HepG2 (cell line): Measurements from ENCODE around the gene EXOSC6. TPM values are rescaled to one million over a fixed set of nuclear protein-coding genes. Genes with fewer than 3 reads are reported as not detected.

Source experiments
- DRAP1 ChIP-seq: IDR thresholded peaks from 2 replicates; pipeline ENCODE4 v1.6.1; 2016; ENCODE audit warnings: missing genetic modification reagents, missing compliant biosample characterization
- ETV5 ChIP-seq: IDR thresholded peaks from 2 replicates; pipeline ENCODE4 v1.6.1; 2018; ENCODE audit warnings: missing biosample characterization, missing genetic modification reagents, inconsistent platforms, borderline replicate concordance
- FIP1L1 ChIP-seq: fragments of 200-400 bp; formaldehyde crosslinking; IDR thresholded peaks from 2 replicates; pipeline ENCODE4 v1.6.1; 2018; ENCODE audit warnings: low read depth, mild to moderate bottlenecking, low read length, moderate library complexity, borderline replicate concordance; ENCODE audit not compliant: insufficient read depth
- HMG20A ChIP-seq: IDR thresholded peaks from 2 replicates; pipeline ENCODE4 v1.6.1; 2016; ENCODE audit warnings: borderline replicate concordance
- KMT2B ChIP-seq: IDR thresholded peaks from 2 replicates; pipeline ENCODE4 v1.6.1; 2016; ENCODE audit warnings: missing genetic modification reagents, missing compliant biosample characterization
- PHF20 ChIP-seq: sonication (generic); formaldehyde crosslinking; IDR thresholded peaks from 2 replicates; pipeline ENCODE4 v1.5.0; 2020; ENCODE audit warnings: mild to moderate bottlenecking, missing genetic modification reagents
- RBFOX2 ChIP-seq: fragments of 200-400 bp; formaldehyde crosslinking; IDR thresholded peaks from 2 replicates; pipeline ENCODE4 v1.6.1; 2017; ENCODE audit warnings: low read depth, mild to moderate bottlenecking, low read length
- RBM22 ChIP-seq: fragments of 200-400 bp; formaldehyde crosslinking; optimal IDR thresholded peaks from 2 replicates; pipeline ENCODE3; 2017; ENCODE audit warnings: mild to moderate bottlenecking, low read length, moderate library complexity
- RFX5 ChIP-seq: IDR thresholded peaks from 2 replicates; pipeline ENCODE4 v1.6.1; 2011; ENCODE audit warnings: low read depth, low read length, improper control_type of control experiment
- RORA ChIP-seq: sonication (generic); formaldehyde crosslinking; IDR thresholded peaks from 2 replicates; pipeline ENCODE4 v1.5.0; 2020; ENCODE audit warnings: mild to moderate bottlenecking, missing genetic modification reagents, moderate library complexity
- ZBTB7A ChIP-seq: sonication (generic); formaldehyde crosslinking; IDR thresholded peaks from 2 replicates; pipeline ENCODE4 v1.8.0; 2022; ENCODE audit warnings: mild to moderate bottlenecking, missing genetic modification reagents
- ZNF10 ChIP-seq: sonication (generic); formaldehyde crosslinking; IDR thresholded peaks from 2 replicates; pipeline ENCODE4 v1.4.0; 2020; ENCODE audit warnings: mild to moderate bottlenecking, low read depth, missing genetic modification reagents, borderline replicate concordance
- ZNF235 ChIP-seq: sonication (generic); formaldehyde crosslinking; IDR thresholded peaks from 2 replicates; pipeline ENCODE4 v1.8.1; 2023; ENCODE audit warnings: mild to moderate bottlenecking, missing genetic modification reagents, borderline replicate concordance
- ZNF605 ChIP-seq: sonication (generic); formaldehyde crosslinking; IDR thresholded peaks from 2 replicates; pipeline ENCODE4 v1.8.0; 2022; ENCODE audit warnings: mild to moderate bottlenecking, missing genetic modification reagents
- polyA plus RNA-seq, 8 experiments: library from polyadenylated mRNA; depleted of rRNA in 3 of 8; stranded (reverse) in 7 of 8; unstranded in 1 of 8; fragments of >200 nt; fragmentation: Illumina TruSeq in 4 of 8; extraction: Trizol in 4 of 8; gene quantifications; 2 replicates each; pipeline versions ENCODE4 v1.2.1 to v1.2.3, GENCODE V29; 2011 to 2016; ENCODE audit warnings: low read depth in 4 of 8, missing spikeins in 1 of 8, mixed read lengths in 1 of 8; ENCODE audit not compliant: insufficient read depth in 1 of 8
- total RNA-seq, 5 experiments: library from RNA; depleted of rRNA; stranded (reverse); fragments of >200 nt; fragmentation: Illumina TruSeq; extraction: Trizol; gene quantifications; 2 replicates each; pipeline ENCODE4 v1.2.3, GENCODE V29; 2016; ENCODE audit warnings: low read depth in 1 of 5
- TF ChIP-seq, protein P1 (sequence below): sonication (generic); formaldehyde crosslinking; IDR thresholded peaks from 2 replicates; pipeline ENCODE4 v1.5.0; 2020; ENCODE audit warnings: missing genetic modification reagents
- TF ChIP-seq, protein P2 (sequence below): IDR thresholded peaks from 2 replicates; pipeline ENCODE4 v1.6.1; 2016; ENCODE audit warnings: low read depth
- TF ChIP-seq, protein P3 (sequence below): sonication (generic); formaldehyde crosslinking; conservative IDR thresholded peaks from 2 replicates; pipeline ENCODE4 v1.4.0; 2020; ENCODE audit warnings: missing genetic modification reagents
- TF ChIP-seq, protein P4 (sequence below): IDR thresholded peaks from 2 replicates; pipeline ENCODE4 v1.6.1; 2016; ENCODE audit warnings: missing compliant biosample characterization, missing genetic modification reagents, borderline replicate concordance
- TF ChIP-seq, protein P5 (sequence below): sonication (generic); formaldehyde crosslinking; IDR thresholded peaks from 2 replicates; pipeline ENCODE4 v1.8.0; 2022; ENCODE audit warnings: mild to moderate bottlenecking, missing genetic modification reagents; ENCODE audit not compliant: insufficient replicate concordance

Gene EXOSC6
- total and polyA plus RNA-seq, 2 of the 13 experiments (the other 11 are each of a cell fraction or from before 2014, with no cell fraction given) = 13.1 to 39.9 TPM

GRCh38 chr16:70250748-70251628, 752 bp downstream of the EXOSC6 start (continued):
- TF ChIP-seq PHF20 (CRISPR knock-in tag) (peak; percentile 44; the same call in 1 of the 2 replicates), RFX5 (no peak), RBM22 (no peak), RBFOX2 (peak; percentile 80), KMT2B (no peak), HMG20A (CRISPR knock-in tag) (no peak), ETV5 (no peak), ZBTB7A (peak; percentile 97), DRAP1 (CRISPR knock-in tag) (0 out of 2 replicates have a peak, but pooled peaks have one; percentile 22), ZNF10 (no peak), FIP1L1 (no peak), ZNF605 (no peak), ZNF235 (CRISPR knock-in tag) (no peak; the same call in 1 of the 2 replicates), RORA (CRISPR knock-in tag) (no peak)
- TF ChIP-seq, protein P1, sequence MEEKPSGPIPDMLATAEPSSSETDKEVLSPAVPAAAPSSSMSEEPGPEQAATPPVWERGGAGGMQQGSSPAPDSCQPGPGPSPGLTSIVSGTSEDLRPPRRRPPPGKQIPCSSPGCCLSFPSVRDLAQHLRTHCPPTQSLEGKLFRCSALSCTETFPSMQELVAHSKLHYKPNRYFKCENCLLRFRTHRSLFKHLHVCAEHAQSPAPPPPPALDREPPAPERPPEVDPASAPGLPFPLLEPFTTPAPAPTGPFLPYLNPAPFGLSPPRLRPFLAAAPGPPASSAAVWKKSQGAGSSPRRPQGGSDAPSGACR (CRISPR knock-in tag) = no peak; the same call in 1 of the 2 replicates
- TF ChIP-seq, protein P2, sequence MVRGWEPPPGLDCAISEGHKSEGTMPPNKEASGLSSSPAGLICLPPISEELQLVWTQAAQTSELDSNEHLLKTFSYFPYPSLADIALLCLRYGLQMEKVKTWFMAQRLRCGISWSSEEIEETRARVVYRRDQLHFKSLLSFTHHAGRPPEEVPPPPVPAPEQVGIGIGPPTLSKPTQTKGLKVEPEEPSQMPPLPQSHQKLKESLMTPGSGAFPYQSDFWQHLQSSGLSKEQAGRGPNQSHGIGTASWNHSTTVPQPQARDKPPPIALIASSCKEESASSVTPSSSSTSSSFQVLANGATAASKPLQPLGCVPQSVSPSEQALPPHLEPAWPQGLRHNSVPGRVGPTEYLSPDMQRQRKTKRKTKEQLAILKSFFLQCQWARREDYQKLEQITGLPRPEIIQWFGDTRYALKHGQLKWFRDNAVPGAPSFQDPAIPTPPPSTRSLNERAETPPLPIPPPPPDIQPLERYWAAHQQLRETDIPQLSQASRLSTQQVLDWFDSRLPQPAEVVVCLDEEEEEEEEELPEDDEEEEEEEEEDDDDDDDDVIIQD (CRISPR knock-in tag) = no peak
- TF ChIP-seq, protein P3, sequence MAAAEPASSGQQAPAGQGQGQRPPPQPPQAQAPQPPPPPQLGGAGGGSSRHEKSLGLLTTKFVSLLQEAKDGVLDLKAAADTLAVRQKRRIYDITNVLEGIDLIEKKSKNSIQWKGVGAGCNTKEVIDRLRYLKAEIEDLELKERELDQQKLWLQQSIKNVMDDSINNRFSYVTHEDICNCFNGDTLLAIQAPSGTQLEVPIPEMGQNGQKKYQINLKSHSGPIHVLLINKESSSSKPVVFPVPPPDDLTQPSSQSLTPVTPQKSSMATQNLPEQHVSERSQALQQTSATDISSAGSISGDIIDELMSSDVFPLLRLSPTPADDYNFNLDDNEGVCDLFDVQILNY (CRISPR knock-in tag) = 0 out of 2 replicates have a peak, but pooled peaks have one; percentile 26
- TF ChIP-seq, protein P4, sequence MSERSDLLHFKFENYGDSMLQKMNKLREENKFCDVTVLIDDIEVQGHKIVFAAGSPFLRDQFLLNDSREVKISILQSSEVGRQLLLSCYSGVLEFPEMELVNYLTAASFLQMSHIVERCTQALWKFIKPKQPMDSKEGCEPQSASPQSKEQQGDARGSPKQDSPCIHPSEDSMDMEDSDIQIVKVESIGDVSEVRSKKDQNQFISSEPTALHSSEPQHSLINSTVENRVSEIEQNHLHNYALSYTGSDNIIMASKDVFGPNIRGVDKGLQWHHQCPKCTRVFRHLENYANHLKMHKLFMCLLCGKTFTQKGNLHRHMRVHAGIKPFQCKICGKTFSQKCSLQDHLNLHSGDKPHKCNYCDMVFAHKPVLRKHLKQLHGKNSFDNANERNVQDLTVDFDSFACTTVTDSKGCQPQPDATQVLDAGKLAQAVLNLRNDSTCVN (CRISPR knock-in tag) = no peak
- TF ChIP-seq, protein P5, sequence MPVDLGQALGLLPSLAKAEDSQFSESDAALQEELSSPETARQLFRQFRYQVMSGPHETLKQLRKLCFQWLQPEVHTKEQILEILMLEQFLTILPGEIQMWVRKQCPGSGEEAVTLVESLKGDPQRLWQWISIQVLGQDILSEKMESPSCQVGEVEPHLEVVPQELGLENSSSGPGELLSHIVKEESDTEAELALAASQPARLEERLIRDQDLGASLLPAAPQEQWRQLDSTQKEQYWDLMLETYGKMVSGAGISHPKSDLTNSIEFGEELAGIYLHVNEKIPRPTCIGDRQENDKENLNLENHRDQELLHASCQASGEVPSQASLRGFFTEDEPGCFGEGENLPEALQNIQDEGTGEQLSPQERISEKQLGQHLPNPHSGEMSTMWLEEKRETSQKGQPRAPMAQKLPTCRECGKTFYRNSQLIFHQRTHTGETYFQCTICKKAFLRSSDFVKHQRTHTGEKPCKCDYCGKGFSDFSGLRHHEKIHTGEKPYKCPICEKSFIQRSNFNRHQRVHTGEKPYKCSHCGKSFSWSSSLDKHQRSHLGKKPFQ (CRISPR knock-in tag) = peak; percentile 47
